ENCODE data around the gene RTRAF. TPM values are rescaled to one million over a fixed set of nuclear protein-coding genes. Genes with fewer than 3 reads are reported as not detected.

RTRAF gene
- total RNA-seq, 4 donors from 2014 or later: 16.7 to 50.7 (median 35.7) TPM

- Histone ChIP-seq H3K9me3 (peaks cover 0 to 20% (median 2%) of the 10 kb centered on the region in 4 donors), H3K4me3 (no peak overlapping the region), H3K27me3 (no peaks in the 10 kb centered on the region), H3K4me1 (peaks cover 0 to 40% (median 10%) of the 10 kb centered on the region in 4 donors), H3K27ac (no peak overlapping the region), H3K36me3 (peaks cover 0 to 41% (median 0%) of the 10 kb centered on the region in 3 donors)
- no peak for DNase-seq (ENCODE audit: low spot score in 2 of 2)
- TF ChIP-seq CTCF (IDR thresholded peaks at IDR 0.05) (no peak), EP300 (IDR thresholded peaks at IDR 0.05) (no peak), POLR2A (IDR thresholded peaks at IDR 0.05) (no peak)
- 93 to 94% methylated on average over 1 of the region's 1 CpG for WGBS, 2 donors
These were observed 29.4 kb upstream of the RTRAF start for GRCh38 chr14:51959928-51960327.

GRCh38 chr14:51960866-51961265, 28.5 kb upstream of the RTRAF start:
- TF ChIP-seq EP300 (IDR thresholded peaks at IDR 0.05): no peak
- TF ChIP-seq POLR2A (IDR thresholded peaks at IDR 0.05): no peak
- TF ChIP-seq CTCF (IDR thresholded peaks at IDR 0.05): no peak
- H3K27ac ChIP-seq: peak overlapping the region in 2 of 4 donors; percentile 83 to 90
- H3K27me3 ChIP-seq: no peaks in the 10 kb centered on the region
- H3K9me3 ChIP-seq: peaks cover 0 to 20% (median 2%) of the 10 kb centered on the region in 4 donors
- H3K4me3 ChIP-seq: no peak overlapping the region
- peaks cover 0 to 40% (median 10%) of the 10 kb centered on the region in 4 donors for H3K4me1 ChIP-seq
- no peak for DNase-seq (ENCODE audit: low spot score in 2 of 2)
- H3K36me3 ChIP-seq: peaks cover 0 to 35% (median 0%) of the 10 kb centered on the region in 3 donors

GRCh38 chr14:51962711-51963110, 26.6 kb upstream of the RTRAF start:
- H3K36me3 ChIP-seq: peaks cover 0 to 20% (median 0%) of the 10 kb centered on the region in 3 donors
- TF ChIP-seq EP300 (IDR thresholded peaks at IDR 0.05) (no peak), POLR2A (IDR thresholded peaks at IDR 0.05) (no peak)
- H3K4me1 ChIP-seq: peaks cover 0 to 39% (median 10%) of the 10 kb centered on the region in 4 donors
- 25 to 27% methylated on average over 2 of the region's 3 CpGs for WGBS, 2 donors
- peaks cover 0 to 17% (median 2%) of the 10 kb centered on the region in 4 donors for H3K9me3 ChIP-seq
- peak overlapping the region; percentile 31 to 90 (median 68) for H3K27ac ChIP-seq
- no peak for DNase-seq (ENCODE audit: low spot score in 2 of 2)
- peak overlapping the region in 1 of 4 donors; percentile 36 for H3K4me3 ChIP-seq
- no peaks in the 10 kb centered on the region for H3K27me3 ChIP-seq

- H3K4me1 ChIP-seq: peaks cover 0 to 41% (median 10%) of the 10 kb centered on the region in 4 donors
- peak overlapping the region; percentile 31 to 90 (median 68) for H3K27ac ChIP-seq
- H3K4me3 ChIP-seq: peak overlapping the region in 2 of 4 donors; percentile 11 to 36
These were observed 26.1 kb upstream of the RTRAF start for GRCh38 chr14:51963286-51963685.

GRCh38 chr14:51967521-51967920, 21.8 kb upstream of the RTRAF start:
- peaks cover 0 to 3% (median 0%) of the 10 kb centered on the region in 3 donors for H3K36me3 ChIP-seq
- peak overlapping the region in 2 of 4 donors; percentile 68 to 83 for H3K27ac ChIP-seq
- TF ChIP-seq CTCF (IDR thresholded peaks at IDR 0.05) (no peak), EP300 (IDR thresholded peaks at IDR 0.05) (no peak), POLR2A (IDR thresholded peaks at IDR 0.05) (no peak)
- DNase-seq (ENCODE audit: low spot score in 2 of 2): no peak
- no peaks in the 10 kb centered on the region for H3K27me3 ChIP-seq
- 72 to 76% methylated on average over 2 of the region's 2 CpGs for WGBS, 2 donors
- H3K4me3 ChIP-seq: no peak overlapping the region
- peaks cover 0 to 35% (median 3%) of the 10 kb centered on the region in 4 donors for H3K4me1 ChIP-seq
- H3K9me3 ChIP-seq: no peaks in the 10 kb centered on the region

More at GRCh38 chr14:51963286-51963685, 26.1 kb upstream of the RTRAF start:
- H3K9me3 ChIP-seq: peaks cover 0 to 12% (median 1%) of the 10 kb centered on the region in 4 donors
- H3K27me3 ChIP-seq: no peaks in the 10 kb centered on the region
- no peak for DNase-seq (ENCODE audit: low spot score in 2 of 2)
- 15 to 18% methylated on average over 4 of the region's 4 CpGs for WGBS, 2 donors
- peaks cover 0 to 17% (median 0%) of the 10 kb centered on the region in 3 donors for H3K36me3 ChIP-seq
- TF ChIP-seq EP300 (IDR thresholded peaks at IDR 0.05) (peak in 1 of 2 donors; percentile 57), CTCF (IDR thresholded peaks at IDR 0.05) (no peak), POLR2A (IDR thresholded peaks at IDR 0.05) (peak in 1 of 2 donors; percentile 12)

Data from tibial nerve (tissue), 4 donors.